Smooth muscle cell of the pulmonary artery (primary cell): Measurements from ENCODE around the gene CCDC122. TPM values are rescaled to one million over a fixed set of nuclear protein-coding genes. Genes with fewer than 3 reads are reported as not detected.

Experiments used
- total RNA-seq: library from RNA; depleted of rRNA; stranded (reverse); fragments of >200 nt; gene quantifications from 2 replicates; pipeline ENCODE4 v1.2.3, GENCODE V29; 2014

The CCDC122 gene
- 4.2 and 5.4 TPM in 2 replicates for total RNA-seq

DNA sequence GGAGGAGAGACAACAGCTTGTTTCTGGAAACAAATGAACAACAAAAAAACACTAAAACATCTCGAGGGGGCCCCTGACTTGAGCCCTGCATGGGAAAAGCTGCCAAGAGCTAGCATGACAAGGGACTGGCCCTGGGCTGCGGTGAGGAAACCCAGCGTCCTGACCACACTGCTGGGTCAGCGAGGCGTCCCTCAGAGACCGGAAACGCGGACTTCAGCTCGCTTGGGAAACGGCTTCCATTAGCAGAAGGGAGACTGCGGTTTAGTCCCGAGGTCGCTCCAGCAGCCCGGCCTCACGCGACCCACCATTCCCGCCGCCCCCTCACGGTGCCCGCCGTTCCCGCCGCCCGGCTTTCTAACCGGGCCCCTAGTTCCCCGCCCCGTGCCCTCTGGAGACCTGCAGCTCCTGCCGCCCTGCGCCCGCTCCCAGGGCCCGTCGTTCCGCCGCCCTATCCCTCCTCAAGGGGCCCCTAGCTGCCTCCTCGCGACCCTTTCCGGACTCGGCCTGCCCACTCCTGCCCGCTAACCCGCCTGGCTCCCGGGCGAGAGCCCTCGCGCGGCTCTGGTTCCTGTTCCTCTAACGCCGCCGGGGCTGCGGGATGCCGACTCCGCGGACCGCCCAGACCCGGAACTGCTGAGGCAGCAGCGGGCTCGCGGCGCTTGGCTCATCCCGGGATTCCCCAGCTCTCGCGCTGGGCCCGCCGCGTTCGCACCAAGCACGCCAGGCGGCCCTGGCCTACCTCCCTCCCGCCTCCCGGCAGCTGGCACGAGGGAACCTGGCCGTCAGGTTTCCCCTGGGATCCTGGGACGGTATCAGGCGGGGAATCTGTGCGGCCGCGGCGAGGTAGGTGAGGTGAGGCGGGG lies at the start of gene CCDC122:
Gene CCDC122 (minus strand): TSS at position 849 of the 863 bp plus-strand sequence. CDS start 10,364 bp downstream, outside the sequence.

DNA sequence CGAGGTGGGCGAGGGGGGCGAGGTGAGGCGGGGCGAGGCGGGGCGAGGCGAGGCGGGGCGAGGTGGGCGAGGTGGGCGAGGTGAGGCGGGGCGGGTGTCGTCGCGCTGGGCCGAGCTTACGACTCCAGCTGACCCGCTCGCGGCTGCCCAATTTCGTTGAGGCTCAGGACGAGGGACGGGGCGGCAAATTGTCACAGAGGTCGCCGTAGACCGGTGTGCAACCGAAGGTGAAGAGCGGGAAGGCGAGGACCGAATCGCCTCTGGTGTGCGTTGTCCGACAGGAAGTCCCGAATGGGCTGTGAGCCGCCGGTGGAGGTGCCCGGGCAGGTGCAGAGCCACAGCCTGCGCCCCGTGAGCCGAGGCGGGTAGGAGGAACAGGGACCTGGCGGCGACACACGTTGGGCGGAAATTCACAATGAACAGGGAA lies 228 bp upstream of the CCDC122 start, which contains the start of gene LACC1:
Gene LACC1 (plus strand): TSS at position 150 of the 427 bp plus-strand sequence. CDS start 1,082 bp downstream, outside the sequence.

DNA sequence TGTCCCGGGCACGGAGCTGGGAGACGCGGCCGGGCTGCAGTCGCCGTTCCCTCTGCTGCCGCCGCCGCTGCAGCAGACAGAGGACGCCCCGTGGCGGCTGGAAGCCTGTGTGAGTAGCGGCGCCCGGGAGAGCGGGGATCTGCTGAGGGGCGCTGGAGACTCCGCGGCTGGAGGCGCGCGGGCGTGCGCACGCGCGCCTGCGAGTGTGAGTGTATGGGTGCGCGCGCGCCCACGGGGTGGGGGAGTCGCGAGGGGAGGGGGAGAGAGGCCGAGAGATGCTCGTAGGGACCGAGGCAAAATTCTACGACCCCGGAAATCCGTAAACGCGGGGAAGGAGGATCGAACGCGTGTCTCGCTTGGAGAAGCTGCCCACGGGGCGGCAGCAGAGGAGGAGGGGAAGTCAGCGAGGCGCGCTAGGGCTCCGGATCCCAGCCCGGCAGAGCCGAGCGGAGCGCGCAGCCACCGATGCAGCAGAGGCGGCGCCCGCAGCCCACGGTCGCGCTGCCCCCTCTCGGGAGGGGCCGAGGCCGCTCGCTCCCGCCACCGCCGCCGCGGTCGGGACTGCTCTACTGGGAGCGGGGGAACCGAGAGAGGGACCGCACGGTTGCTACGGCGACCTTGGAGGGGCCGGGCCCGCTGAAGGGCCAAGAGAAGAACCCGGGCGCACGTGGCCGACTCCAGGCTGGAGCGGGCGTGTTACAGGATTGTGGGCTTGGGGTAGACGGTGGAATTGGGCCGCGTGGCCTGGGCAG lies 92.6 kb downstream of the CCDC122 start, which contains the start of gene ENOX1:
Gene ENOX1 (minus strand): TSS at position 207 of the 752 bp plus-strand sequence.

Other genes starting within 250 kb of the CCDC122 start
- gene ENOX1, start 92.8 kb downstream of the CCDC122 start, total RNA-seq: 5.5 and 7.6 TPM in 2 replicates
- 18.7 and 53.2 TPM in 2 replicates for gene LACC1, start 164 bp upstream of the CCDC122 start, total RNA-seq